Stimulated activated CD8-positive, alpha-beta memory T cell treated with anti-CD3 and anti-CD28 coated beads, Interleukin-15, amount 100 ng/mL, for 1 hour (primary cell): ENCODE data around the gene GBE1.

Experiments used
- DNase-seq: peaks from one replicate; pipeline ENCODE4 v3.0.0-alpha.2; 2020; ENCODE audit warnings: low read depth

The GBE1 gene

DNA sequence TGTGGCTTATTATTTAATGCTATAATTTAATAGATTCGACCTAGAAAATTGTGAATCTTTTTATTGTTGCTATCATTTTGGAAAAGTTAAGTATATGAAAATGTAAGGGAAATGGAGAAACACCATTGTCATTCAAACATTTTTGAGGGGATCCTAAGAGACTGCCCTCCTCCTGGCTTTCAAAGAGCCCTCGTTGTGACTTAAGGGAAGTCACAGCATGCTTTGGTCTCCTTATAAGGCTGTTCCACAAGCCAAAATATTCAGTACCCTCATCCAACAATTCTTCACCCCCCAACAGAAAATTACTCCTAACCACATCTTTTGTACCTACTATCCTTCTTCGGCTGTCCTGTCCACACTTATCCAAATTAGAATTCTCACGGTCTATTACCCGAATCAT lies 140.2 kb downstream of the GBE1 start:
- no peak for DNase-seq

DNA sequence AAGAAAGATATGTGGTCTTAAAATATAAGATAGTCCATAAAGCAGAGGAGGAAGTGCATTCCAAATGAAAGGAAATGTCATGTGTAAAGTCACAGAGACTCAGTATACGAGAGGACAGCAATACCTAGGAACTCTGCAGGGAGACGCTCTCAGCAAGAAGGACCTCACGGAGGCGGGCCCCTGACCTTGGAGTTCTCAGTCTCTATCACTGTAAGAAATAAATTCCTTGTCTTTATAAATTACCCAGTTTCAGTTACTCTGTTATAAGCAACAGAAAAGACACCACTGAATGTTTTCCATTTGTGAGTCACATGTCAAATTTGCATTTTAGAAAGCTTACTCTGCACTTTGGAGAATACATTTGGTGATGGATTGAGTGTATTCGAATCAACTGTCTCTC lies 140.6 kb downstream of the GBE1 start:
- no peak for DNase-seq

DNA sequence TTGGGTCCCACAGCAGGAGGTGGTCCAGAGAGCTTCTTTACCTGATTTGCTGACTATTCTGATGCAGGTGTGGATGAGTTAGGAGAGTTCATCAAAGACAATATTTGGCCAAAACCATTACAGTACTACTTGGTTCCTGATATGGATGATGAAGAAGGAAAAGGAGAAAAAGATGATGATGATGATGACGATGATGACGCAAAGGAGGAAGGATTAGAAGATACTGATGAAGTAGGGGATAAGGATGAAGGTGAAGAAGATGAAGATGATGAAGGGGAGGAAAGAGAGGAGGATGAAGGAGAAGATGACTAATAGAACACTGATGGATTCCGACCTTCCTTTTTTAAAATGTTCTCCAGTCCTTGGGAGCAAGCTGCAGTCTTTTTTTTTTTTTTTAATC lies 148.7 kb downstream of the GBE1 start:
- DNase-seq = no peak

DNA sequence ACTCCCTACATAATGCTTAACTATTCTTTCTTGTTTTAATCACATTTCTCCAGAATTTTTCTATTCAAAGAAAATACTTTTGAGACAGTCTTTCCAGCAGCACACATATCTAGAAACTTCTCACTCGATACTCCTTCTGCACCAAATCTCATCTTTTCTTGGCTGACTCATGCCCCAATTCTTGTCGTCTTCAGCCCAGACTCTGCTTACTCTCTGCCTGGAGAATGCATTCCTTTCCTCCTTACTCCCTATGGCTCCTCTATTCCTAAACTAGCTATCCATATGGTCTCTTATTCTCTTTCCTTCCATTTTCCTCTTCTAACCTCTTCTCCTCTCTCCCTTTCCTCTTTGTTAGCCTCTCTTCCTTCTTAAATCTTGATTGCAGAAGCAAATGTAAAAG lies 158.7 kb downstream of the GBE1 start:
- no peak for DNase-seq

DNA sequence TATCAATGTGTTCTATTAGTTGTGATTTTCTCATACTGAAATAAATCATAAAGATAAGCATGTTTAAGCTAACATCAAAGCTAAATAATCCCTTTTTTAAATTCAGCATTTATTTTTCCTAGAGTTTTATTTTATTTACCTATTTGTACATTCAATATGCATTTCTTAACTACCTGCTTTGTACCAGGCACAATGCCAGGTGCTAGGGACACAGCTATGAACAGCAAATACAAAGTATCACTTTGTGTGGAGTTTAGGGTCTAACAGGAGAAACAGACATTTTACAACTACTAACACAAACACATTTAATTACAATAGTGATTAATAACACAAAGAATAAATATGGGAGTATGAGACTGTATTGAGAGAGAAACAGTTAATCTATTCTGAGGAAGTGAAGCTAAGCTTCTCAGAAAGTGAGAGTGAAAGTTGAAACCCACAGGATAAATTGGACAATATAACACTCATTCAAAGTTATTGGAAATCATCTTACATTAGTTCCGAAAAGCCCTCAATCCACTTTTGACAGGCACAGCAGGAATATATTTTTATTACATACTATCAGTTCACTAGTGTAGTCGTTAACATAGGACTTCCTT lies 159.6 kb downstream of the GBE1 start:
- no peak for DNase-seq

DNA sequence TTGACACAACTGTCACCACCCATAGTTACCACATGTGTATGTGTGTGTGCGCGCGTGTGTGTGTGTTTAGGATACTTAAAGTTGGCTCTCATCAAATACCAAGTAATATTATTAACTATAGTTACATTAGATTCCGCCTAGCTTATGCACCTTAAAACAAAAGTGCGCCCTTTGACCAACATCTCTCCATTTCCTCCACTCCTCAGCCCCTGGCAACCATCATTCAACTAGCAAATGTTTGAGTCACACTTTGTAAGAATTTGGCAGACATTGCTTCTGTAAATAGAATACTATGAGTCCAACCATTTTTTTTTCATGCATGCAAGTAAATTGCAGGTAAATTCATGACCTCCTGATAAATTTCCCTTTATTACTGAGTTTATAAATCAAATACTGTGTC lies 169.3 kb downstream of the GBE1 start:
- DNase-seq = no peak

DNA sequence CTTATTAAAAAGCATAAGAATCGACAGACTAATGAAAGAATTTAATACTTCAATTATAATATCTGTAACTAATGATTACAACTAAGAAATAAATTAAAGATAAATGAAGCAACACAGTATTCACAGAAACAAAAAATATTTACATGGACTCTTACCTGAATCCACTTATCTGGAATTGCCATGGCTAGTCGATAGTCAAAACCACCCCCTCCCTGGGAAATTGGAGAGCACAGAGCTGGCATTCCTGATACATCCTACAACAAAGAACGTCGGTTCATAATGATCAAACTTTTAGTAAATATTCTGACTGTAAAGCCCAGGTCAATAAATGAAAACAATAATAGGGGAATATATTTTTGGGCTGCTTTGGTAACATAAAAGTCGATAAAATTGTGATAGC lies 175.5 kb downstream of the GBE1 start:
- DNase-seq = no peak

DNA sequence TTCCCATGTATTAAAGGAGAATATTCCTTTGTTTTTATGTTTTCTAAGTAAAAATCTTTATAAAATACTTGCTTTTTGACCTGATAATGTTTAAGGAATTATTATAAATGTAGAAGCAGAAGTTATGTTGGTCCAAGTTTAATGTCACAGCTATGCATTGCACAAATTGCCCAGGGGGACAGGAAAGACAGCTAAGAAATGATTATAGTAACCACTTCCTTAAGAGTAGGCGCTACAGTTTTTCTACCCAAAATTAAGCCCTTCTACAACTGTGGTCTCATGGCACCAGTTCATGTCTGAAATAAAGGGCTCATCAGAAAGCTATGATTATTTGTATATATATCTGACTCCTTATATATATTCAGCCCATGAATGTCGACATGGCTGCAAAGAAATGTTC lies 176.4 kb downstream of the GBE1 start:
- DNase-seq = no peak

DNA sequence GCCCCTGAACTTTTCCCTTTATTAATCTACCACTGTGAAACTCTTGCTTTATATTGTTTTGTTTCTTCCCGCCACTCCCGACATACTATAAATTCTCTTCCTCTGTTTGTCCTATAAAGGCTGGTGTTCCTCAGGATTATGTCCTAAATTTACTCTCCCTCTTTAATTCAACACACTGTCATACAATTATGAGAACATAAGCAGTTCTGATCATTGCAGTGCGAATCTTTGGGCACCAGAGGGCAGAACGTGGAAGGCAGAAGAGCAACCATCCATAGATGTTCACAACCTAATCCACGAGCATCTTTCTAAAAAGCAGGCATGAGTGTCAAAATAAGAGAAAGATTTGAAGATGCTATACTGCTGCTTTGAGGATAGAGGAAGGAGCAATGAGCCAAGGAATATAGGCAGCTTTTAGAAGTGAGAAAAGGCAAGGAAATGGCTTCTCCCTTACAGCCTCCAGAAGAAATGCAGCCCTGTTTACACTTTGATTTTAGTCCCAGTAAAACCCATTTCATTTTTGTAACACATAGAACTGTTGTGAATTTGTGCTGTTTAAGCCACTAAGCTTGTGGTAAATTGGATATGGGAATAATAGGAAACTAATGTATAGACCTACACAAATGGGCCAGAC lies 179.4 kb downstream of the GBE1 start:
- no peak for DNase-seq

DNA sequence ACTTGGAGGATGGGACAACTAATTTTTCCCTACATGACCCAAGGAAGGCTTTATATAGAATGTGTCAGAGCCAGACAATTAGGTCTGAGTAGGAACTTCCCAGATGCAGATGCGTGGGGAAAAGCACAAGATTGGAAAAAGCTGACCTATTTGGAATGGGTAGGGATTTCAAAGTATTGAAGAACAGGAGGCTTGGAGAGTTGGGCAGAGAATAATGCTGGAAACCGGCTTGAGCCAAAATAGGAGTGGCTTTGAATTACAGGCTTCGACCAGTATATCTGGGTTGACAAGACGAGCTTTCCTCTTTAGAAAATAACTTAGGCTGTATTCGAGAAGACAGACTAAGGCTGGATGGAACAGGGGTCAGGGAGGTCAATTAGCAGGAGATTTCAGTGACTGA lies 181.1 kb downstream of the GBE1 start:
- DNase-seq = no peak

DNA sequence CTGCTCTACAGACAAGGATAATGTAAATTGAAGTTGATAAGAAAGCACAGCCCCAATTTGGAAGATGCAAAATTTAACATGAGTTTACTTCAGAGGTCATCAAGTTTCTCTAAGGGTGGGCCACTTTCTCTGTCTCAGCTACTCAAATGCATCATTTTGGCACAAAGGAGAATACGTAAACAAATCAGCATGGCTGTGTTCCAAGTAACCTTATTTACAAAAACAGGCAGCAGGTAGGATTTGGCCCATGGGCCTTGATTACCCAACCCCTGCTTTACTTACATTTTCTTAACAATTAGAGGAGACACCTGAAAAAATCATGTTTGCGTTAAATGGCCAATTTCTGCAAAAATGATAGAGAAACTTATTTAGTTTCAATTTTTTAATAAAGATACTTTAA lies 181.7 kb downstream of the GBE1 start:
- DNase-seq = no peak

DNA sequence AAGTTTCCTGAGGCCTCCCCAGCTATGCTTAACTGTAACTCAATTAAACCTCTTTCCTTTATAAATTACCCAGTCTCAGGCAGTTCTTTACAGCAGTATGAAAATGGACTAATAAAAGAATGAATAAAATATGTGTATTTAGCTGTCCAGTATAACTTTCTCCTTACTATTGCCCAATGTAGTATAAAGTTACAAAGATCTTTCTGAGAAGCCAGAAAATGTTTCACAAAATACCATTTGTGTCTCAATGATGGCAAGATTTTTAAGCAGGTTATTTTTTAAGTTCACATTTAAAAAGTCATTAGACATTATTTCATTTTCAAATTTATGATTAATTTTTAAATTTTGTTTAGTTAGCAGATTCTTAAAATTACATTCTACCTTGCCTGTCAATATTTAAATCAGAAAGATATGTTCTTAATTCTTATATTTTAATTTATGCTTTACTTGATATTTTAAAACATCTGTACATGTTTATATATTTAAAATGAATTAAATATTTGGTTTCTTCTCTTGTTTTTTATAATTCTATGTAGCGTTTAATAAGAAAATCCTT lies 189.2 kb downstream of the GBE1 start:
- DNase-seq = no peak

DNA sequence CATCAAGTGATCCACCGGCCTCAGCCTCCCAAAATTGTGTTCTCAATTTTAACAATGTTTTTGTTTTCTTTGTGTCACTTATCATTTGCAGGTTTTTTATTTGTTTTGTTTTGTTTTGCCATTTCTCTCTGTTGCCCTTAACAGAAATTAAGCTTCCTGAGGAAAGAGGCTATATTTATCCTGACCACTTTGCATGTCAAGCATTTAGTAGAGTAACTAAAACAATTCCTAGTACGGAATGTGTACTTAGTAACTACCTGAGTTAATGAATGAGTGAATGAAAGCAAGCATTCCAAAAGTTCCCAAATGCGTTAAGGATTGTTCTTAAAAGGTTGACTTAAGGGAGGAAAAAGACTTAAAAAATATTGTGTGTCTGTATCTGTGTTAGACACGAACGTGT lies 193.1 kb downstream of the GBE1 start:
- no peak for DNase-seq

DNA sequence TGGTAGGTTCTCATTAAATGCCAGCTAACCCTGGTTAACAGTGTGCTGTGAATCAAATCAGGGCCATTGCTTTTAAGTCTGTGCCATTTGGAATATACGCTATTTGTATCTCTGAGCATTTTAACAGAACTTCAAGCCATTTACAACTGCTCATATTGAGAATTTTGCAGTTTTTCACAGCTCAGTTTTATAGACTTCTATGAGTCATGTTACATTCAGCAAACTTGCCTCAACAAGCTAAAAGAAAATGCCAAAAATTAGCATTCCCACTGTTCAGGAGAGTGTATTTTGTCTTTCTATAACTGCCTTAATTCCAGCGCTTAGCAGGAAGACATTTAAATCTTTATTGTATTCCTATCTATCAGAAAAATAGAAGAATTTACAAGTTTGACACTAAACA lies 196.4 kb downstream of the GBE1 start:
- no peak for DNase-seq

DNA sequence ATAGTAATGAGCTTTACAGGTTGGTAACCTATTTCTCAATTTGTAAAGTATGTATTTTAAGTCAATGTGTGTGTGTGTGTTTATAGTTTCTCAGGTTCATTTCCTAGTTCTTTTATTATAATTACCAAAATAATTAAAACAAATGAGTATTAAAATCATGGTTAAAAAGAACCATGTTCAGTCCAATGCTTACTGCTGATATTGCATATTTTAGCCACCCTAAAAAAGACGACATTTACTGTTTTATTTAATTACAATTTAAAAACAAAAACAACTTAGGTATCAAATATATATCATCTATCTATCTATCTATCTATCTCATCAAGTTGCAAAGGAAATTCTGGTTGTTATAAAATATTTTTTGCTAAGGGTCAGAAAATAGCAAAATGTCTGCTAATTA lies 203.3 kb downstream of the GBE1 start:
- no peak for DNase-seq

DNA sequence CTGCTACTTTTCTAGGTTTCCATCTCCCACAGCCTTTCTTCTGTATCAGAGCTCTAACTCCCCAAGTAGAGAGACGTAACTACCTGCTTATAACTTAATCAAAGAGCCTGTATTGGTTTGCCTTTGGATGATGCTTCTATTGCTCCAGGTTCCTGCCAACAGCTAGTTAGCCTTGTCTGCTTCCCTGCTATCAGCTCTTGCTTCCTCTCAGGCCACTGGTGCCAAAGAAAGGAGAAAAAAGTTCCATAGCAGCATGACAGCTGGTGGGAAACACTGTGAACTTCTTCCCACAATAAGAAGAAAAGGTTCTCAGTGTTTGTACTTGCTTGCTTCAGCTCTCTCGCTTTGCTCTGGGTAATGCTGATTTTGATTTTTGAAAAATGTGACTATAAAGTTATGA lies 206.6 kb downstream of the GBE1 start:
- DNase-seq = no peak

DNA sequence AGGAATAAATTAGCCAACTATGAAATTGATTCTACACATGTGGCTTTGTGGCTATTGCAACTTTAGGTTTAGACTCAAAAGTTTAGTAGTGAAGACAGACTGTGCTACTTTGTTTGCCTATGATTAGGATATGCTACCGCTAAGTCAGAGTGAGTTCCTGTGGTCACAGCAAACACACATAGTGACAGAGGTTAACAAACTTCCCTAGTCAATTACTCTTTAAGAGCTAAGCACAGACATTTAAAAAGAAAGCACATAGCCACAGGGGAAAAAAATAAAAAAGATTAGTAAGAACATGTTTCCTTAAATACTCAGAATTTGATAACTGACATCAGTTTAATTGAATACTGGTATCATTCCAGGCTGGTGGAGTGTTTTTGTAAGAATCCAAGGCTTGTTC lies 207.1 kb downstream of the GBE1 start:
- DNase-seq = no peak

DNA sequence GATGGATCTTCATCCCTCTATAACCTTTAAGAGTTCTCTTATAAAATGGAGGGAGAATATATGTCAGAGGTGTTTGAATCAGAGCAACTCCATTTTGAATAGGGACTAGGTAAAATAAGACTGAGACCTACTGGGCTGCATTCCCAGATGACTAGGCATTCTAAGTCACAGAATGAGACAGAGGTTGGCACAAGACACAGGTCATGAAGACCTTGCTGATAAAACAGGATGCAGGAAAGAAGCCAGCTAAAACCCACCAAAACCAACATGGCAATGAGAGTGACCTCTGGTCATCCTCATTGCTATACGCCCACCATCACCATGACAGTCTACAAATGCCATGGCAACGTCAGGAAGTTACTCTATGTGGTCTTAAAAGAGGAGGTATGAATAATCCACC lies 211.0 kb downstream of the GBE1 start:
- no peak for DNase-seq

DNA sequence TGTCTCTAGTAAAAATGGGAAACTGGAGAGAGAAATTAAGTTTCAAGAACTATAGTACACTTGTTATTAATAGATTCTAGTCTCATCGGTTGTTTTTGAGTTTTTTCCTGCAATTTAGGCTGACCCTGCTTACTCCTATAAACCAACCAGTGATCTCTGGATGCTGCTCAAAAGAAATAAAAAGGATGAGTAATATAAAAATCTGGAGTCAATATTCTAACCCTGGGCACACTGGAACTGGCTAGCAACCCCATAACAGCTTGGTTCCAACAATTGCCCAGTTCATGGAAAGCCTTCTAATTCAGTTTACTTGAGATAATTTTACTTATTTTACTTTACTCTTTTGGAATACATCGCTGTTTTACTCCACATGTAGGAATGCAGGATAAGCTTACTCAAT lies 211.6 kb downstream of the GBE1 start:
- no peak for DNase-seq

DNA sequence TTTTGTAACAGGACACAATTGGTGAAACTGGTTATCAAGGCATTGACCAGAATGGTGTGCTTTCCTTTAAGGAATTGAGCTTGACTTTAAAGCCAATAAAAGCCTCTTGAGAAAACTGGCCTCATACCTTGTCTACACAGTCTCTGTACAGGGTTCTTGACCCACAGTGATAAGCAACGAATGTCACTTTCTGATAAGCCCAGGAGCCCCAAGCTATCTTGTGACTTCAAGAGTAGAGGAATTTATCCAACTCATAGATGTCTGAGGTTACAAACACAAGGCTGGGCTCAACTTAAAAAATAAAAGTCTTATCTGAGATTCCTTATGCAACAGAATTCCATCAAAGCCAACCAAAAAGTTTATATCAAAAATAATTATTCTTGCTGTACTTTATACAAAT lies 212.1 kb downstream of the GBE1 start:
- DNase-seq = no peak

DNA sequence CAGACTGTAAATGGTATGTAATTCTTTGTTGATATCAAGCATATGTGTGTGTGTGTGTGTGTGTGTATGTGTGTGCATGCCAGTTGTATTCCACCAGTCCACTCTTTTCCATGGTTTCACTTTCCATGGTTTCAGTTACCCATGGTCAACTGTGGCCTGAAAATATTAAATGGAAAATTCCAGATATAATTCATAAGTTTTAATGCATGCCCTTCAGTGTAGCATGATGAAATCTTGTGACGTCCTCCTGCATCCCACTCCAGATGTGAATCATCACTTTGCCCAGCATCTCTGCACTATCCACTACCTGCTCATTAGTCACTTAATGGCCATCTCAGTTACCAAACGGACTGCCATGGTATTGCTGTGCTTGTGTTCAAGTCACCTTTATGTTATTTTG lies 215.9 kb downstream of the GBE1 start:
- no peak for DNase-seq

DNA sequence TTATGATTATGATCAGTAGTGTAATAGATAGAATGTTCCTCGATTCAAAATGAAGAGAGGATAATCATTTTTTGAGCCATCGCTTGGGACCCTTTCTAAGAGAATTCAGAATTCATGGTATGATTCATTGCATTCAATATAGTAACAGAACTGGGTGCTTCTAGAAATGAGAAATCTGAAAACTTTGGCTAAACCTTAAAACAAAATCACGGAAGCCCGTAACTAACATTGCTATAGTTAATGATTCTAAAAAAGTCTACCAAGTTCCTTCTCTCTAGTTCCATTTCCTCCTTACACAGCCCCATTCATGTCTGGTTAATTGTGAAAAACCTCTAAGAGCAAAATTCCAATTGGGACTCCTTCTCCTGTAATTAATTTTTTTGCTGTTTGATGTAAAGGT lies 217.1 kb downstream of the GBE1 start:
- no peak for DNase-seq

DNA sequence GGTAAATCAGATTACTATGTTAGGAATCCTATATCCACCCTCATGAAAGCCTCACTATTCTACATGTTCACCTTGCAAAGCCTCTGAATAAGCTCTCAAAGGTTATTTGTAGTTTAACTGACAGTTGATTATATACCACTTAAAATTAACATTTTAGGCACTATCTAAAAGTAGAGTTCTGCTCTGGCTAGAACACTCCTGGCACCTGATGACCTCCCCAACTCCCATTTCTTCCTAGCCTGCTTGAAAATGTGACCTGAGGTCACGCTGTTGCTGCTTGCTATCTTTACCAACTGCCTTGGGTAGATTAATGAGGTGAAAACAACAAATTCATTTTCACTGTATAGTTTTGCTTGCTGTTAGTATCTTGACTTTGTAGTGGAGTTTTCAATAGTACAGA lies 220.7 kb downstream of the GBE1 start:
- no peak for DNase-seq

DNA sequence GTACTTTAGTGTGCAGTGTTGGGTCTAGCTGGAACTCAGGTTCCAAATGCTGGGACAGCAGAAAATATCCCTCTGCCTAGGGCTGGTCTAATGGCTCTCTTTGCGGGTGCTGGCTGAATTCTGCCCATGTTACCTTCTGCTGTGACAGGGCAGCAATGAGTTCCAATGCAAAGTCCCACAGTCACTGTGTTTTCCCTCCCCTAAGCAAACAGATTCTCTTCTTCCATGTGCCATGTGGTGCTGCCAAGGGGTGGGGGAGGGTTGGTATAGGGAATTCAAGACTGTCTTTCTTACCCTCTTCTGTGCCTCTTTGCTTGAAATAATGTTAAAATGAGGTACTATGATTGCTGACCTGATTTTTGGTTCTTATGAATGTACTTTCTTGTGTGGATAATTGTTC lies 229.6 kb downstream of the GBE1 start:
- DNase-seq = no peak
